Hematopoietic multipotent progenitor cell treated with erythropoietin and hydrocortisone succinate and interleukin-3 and kit ligand, for 17 days (in vitro differentiated cells): ENCODE measurements around the gene VPS35L.
"Not testable (repeated sequence)": the region's sequence is repeated elsewhere in the genome, so short reads cannot be mapped to it uniquely, and the experiment has no call there.

ENCODE experiments used
- DNase-seq: peaks from one replicate; pipeline ENCODE4 v3.0.0-alpha.2; 2015; ENCODE audit warnings: low spot score

Gene VPS35L

GRCh38 chr16:19655242-19655777 lies 99.8 kb downstream of the VPS35L start:
- DNase-seq, result no peak

GRCh38 chr16:19657831-19658230 lies 102.3 kb downstream of the VPS35L start:
- DNase-seq, result no peak

DNA sequence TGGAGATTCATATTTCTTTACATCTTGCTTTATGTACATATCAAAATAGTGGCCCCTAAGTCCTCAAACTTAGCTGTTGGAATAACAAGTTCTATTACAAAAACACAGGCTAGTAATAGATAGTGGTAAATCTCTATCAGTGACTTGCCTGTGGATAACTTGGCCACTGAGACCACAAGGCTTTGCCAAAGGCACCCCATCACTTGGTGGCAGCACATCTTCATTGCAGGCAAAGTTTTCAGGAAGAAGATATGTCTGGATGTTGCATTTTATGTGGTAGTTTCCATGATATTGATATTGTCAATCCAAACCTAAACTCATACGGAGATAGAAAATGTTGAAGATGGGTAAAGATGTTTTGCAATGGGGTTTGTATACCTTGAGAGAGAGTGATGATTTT lies 104.1 kb downstream of the VPS35L start:
- no peak for DNase-seq

DNA sequence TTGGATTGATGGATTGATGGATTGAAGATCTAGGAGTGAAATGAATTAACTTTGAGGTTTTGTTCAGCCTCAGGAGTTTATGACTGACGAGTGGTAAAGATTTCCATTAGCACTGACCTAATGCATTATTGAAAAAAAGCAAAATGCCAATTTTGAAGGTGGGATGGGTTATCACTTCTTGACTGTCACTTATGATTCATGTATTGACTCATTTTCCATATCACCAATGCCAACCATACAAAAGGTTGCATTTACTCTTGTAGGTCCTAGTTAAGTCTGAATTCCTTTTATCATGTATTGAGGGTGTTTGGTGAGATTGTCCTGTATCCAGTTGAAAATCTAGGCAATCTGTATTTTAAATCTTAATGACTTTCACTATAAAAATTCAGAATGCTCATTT lies 104.9 kb downstream of the VPS35L start:
- DNase-seq, result no peak

DNA sequence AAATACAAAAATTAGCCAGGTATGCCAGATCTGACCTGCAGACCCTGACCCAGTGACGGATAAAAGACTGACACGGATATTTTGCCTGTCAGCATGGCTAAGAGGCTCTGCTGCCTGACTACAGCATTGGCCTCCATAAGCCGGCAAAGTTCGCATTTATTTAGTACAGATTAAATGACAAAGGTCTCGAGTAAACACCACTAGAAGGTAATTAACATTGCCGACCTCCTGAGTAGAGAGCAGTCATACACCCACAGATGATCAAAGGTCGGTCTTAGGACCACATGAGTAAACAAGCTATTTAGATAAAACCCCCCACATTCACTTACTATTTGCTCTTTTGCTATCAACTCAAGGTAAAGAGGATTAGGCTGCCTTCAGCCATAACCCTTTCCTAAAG lies 106.8 kb downstream of the VPS35L start:
- DNase-seq, result no peak

DNA sequence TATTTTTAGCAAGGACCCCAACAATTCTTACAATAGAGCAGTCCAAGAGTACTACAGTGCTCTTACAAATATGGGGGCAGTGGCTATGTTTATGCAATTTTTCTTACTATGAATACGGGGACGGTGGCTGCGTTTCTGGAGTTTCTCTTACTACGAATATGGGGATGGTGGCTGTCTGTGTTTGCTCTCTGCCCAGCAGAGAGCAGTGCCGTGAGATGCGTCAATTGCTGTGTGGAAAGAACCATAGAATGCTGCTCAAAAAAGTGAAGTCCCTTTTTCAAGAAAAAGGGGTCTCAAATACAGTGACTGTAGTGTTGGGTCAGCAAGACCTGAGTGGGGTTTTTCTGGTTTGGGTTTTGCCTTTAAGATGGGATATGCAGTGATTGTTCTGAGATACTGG lies 108.7 kb downstream of the VPS35L start:
- no peak for DNase-seq

DNA sequence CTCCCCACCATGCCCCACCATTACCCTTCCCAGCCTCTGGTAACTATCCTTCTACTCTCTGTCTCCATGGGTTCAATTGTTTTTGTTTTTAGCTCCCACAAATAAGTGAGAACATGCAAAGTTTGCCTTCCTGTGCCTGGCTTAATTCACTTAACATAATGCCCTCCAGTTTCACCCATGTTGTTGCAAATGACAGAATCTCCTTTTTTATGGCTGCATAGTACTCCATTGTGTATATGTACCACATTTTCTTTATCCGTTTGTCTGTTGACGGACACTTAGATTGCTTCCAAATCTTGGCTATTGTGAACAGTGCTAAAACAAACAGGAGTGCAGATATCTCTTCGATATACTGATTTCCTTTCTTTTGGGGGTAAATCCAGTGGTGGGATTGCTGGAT lies 109.8 kb downstream of the VPS35L start:
- not testable (repeated sequence) for DNase-seq

DNA sequence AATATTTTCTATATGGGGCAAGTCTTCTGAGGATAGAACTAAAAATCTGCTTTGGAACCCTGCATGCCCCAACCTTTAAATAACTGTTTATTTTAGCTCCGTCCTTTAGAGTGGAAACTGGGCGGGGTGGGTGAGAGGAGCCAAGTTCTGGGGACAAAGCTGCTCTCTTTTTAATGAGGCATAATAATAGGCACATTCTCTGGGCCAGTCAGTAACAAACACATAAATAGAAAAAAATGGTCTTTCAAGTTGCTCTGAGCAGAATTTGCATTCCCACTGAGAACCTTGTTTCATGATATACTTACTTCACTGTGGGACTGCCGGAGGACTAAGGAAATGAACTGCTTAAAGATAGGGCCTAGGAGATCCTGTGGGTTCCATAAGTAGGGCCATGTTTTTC lies 111.0 kb downstream of the VPS35L start:
- no peak for DNase-seq

DNA sequence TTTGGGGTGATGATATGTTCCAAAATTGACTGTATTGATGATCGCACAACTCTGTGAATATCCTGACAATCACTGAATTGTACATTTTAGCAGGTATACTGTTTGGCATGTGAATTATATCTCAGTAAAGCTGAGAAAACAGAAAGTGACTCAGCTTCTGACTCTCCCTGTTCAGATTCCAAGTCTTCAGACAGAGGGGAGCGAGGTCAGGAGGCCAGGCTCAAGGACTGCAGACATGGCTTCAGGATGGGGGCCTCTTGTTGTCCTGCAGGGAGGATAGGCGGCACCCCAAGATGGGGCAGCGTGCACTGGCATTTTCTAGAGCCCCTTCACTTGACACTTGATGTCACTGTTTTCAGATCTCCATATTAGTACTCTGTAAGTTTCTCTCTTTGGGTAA lies 116.9 kb downstream of the VPS35L start:
- no peak for DNase-seq

- no peak for DNase-seq
Measured at GRCh38 chr16:19674485-19674884, 119.0 kb downstream of the VPS35L start.

DNA sequence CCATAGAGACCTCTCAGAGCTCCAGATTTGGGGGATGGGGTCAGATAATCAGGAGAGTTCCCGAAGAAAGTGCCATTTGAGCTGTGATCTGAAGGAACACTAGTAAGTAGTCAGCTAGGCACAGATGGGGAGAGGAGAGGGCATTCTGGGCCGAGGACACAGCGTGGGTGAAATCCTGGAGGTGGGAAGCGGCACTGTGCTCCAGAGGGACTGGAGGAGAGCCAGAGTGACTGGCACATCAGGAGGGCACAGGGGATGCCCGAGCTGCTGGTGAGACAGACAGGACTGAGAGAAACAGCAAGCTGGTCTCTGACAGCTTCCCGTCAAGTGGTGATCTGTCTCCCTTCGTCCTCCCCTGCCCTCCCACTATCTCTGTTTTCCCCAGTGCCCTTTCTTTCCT lies 121.9 kb downstream of the VPS35L start:
- DNase-seq, result no peak

- no peak for DNase-seq
Measured at GRCh38 chr16:19678804-19679203, 123.3 kb downstream of the VPS35L start.

DNA sequence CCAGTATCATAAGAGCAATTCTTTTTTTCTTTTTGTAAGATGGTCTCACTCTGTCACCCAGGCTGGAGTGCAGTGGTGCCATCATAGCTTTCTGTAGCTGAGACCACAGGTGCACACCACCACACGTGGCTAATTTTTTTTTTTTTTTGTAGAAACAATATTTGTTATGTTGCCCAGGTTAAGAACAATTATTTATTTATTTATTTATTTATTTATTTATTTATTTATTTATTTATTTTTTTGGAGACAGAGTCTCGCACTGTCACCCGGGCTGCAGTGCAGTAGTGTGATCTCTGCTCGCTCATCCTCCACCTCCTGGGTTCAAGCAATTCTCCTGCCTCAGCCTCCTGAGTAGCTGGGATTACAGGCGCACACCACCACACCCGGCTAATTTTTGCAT lies 123.8 kb downstream of the VPS35L start:
- DNase-seq, result not testable (repeated sequence)

DNA sequence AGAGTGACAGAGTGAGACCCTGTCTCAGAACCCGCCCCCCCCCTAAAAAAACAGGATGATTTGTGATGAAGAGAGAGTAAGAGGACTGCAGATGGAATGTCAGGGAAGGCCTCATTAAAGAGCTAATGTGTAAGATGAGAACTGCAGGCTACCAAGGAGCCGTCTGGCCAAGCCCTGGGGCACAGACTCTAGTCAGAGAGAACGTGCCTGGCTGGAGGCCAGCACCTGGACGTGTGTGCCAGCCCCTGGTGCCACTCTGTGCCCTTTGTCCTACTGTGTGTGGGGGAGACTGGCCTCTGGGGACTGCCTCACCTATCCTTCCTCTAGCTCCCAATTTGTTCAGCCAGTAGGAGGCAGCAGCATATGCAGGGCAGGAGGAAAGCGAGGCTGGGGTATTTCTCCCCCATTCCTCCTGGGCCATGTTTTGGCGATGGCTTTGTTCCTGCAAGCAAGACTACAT lies 125.4 kb downstream of the VPS35L start:
- DNase-seq, result no peak

GRCh38 chr16:19681637-19682036 lies 126.1 kb downstream of the VPS35L start:
- DNase-seq, result no peak

DNA sequence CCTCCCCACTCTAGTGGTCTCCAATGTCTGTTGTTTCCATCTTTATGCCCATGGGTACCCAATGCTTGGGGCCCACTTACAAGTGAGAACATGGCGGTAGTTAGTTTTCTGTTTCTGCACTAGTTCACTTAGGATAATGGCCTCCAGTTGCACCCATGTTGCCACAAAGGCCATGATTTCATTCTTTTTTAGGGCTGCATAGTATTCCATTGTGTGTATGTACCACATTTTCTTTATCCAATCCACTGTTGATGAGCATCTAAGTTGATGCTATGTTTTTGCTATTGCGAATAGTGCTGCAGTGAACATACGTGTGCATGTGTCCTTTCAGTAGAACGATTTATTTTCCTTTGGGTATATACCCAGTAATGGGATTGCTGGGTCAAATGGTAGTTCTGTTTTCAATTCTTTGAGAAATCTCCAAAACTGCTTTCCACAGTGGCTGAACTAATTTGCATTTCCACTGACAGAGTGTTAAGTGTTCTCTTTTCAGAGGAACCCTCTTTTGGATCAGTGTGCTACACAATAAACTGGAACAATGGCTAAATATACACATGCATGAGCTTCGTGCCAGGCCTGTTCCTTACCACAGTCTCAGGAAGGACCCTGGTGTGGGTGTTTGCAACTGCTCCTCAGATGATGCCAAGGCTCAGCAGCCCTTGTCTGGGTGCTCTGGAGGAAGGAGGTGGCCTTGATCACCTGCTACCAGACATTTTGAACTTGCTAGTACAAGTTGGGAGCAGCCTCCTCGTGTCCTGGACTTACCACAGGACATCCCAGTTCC lies 128.1 kb downstream of the VPS35L start:
- DNase-seq, result no peak

DNA sequence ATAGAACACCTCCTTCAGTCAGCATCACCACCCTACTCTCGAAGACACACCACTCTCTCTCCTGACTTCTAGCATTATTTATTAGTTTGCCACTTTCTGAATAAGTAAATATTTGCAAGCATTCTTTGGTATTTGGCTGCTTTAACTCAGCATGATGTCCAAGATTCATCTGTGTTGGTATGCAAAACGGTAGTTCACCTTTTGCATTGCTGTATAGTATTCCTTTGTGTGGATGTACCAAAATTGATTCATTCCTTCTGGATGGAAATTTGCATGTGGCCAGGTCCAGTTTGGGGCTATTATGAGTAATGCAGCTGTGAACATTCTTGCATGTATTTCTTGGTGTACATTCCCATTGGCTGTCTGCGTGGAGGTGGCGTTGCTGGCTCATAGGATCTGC lies 129.7 kb downstream of the VPS35L start:
- no peak for DNase-seq

DNA sequence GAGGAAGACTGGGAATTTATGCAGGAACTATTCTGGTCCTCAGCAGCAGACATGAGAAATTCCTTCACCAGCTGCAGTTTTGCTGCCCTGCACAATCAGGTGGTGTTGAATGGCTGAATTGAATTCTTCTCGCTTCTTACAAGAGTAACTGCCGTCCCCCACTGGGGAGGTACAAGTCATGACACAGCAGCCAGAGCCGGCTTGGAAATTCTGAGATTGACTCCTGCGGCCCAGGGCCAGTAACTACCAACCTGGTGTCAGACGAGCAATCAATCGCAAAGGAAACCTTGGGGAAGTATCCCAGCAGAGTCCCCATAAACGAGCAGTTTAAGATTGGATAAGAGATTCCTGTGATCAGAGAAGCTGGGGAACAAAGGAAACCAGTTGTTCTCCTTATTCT lies 131.8 kb downstream of the VPS35L start:
- no peak for DNase-seq

- no peak for DNase-seq
Measured at GRCh38 chr16:19688396-19689024, 133.0 kb downstream of the VPS35L start.

DNA sequence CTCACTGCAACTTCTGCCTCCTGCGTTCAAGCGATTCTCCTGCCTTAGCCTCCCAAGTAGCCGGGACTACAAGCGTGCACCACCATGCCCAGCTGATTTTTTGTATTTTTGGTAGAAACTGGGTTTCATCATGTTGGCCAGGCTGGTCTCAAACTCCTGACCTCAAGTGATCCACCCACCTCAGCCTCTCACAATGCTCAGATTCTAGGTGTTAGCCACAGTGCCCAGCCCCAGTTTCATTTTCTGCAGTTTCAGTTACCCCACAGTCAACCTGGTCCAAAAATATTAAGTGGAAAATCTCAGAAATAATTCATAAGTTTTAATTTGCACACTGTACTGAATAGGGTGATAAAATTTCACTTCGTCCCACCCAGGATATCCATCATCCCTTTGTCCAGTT lies 133.8 kb downstream of the VPS35L start:
- no peak for DNase-seq

DNA sequence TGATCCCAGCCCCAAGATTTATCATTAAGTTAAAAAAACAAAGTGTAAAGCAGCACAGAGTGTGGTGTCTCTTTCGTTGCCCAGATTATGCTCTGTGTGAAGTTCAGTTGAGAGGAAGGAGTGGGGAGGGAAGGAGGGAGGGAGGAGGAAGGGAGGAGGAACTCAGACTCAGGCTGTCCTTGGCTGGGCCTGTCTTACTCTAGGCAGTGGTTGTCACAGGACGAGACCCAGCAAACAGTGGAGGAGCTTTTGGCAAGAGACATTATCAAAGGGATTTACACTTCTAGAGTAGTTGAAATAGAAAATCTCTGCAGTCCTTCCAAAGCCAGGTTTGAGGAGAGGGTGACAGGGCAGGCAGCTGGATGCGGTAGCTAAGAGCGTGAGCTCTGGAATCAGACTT lies 134.7 kb downstream of the VPS35L start:
- no peak for DNase-seq

- DNase-seq, result no peak
Measured at GRCh38 chr16:19691161-19691711, 135.7 kb downstream of the VPS35L start.

DNA sequence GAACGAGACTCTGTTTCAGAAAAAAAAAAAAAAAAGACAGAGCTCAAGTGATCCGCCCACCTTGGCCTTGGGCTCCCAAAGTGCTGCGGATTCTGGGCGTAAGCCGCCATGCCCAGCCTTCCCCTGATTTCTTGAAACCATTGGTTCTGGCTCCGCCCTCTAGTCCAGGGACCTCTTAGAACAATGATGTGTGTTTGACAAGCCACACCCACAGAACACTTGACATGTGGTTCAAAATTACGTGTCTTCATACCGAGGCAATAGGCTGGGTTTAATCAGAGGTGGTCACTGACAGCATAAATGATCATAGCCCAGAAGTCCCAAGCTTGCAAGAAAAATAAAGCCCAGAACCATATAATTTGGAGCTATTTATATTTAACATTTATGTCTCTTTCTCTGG lies 139.5 kb downstream of the VPS35L start:
- no peak for DNase-seq
